ENCODE measurements around the gene MBP.

DNA sequence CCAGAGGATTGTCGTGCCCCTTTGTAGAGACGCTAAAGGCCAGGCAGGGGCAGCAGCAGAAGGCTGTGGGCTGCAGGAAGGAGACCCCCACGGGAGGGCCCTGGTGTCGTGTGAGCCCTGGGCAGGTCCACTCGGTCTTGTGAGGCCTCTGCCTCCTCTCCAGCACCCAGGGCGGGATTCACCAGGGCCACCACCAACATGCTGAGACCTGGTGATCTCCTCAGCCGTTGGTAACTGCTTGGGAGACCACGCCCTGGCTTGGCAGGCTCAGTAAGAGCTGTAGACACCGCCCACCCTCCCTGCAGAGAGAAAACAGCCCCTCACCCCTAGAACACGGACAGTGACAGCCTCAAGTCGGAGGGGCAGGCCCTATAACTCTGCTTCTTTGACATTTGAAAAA lies 21.1 kb downstream of the MBP start:
- TF ChIP-seq TAF1 (IDR thresholded peaks at IDR 0.05; ENCODE audit: borderline replicate concordance, insufficient read depth, low read length) (no peak), REST (IDR thresholded peaks at IDR 0.05; ENCODE audit: insufficient read depth in 1 of 2, low read depth in 2 of 2, low read length in 2 of 2) (no peak), FOXP2 (optimal IDR thresholded peaks at IDR 0.05; ENCODE audit: borderline replicate concordance, extremely low read depth, extremely low read length, insufficient read depth) (no peak), SIN3A (IDR thresholded peaks at IDR 0.05; ENCODE audit: borderline replicate concordance, insufficient read depth, low read length) (no peak), POLR2AphosphoS5 (IDR thresholded peaks at IDR 0.05; ENCODE audit: low read depth, low read length) (no peak)

All from PFSK-1 (cell line).